GM21619 (cell line): ENCODE measurements around the gene GTF2IRD2.
"Not testable (repeated sequence)": the region's sequence is repeated elsewhere in the genome, so short reads cannot be mapped to it uniquely, and the experiment has no call there.

ENCODE experiments used
- ATAC-seq: cut with Tn5 transposase; IDR thresholded peaks from one replicate; pipeline ENCODE4 v1.9.1; 2021; ENCODE audit not compliant: unreplicated experiment

The GTF2IRD2 gene

DNA sequence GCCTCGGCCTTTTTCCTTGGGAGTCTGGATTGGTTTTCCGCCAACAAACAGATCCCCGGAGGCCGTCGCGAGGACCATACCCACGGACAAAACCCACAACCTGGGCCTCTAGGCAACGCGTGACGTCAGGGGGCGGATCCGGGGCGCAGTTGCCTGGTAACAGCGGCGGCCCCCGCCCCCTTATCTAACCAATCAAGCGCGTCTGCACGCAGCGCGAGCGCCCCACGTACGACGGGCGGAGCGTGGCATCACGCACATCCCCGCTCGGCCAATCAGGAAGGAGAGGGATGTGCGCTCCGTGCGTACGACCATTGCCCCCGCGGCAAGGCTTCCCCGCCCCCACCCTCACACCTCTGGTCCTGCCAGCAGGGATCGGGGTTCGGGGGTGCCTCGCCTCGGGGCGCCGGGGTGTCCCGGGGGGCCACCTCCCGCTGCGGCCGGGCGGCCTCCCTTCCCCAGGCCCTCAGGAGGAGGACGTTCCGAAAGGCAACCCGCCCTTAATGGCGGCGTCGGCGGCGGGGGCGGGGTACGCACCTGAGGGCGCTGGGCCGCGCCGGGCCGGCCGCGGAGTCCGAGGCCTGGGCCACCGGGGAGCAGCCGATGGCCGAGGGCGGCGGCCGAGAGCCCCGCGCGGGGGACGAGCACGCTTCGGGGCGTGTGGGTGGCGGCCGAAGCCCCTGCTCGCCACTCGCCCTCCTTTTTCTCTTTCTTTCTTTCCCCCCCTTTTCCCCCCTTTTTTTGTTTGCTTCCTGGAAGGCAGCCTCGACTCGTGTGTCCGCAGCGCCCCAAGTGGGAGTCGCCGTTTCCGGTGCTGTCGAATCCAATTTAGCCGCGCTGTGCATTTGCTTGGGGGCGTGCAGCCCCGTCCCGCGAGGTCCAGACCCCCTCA lies at the start of gene GTF2IRD2:
Gene GTF2IRD2, minus strand, starts transcription at position 773 of the 889 bp plus-strand sequence. CDS start 15,227 bp downstream, outside the sequence.
- ATAC-seq = peak; percentile 73

GRCh38 chr7:74890158-74891123 lies 39.0 kb upstream of the GTF2IRD2 start:
- peak; percentile 60 for ATAC-seq

DNA sequence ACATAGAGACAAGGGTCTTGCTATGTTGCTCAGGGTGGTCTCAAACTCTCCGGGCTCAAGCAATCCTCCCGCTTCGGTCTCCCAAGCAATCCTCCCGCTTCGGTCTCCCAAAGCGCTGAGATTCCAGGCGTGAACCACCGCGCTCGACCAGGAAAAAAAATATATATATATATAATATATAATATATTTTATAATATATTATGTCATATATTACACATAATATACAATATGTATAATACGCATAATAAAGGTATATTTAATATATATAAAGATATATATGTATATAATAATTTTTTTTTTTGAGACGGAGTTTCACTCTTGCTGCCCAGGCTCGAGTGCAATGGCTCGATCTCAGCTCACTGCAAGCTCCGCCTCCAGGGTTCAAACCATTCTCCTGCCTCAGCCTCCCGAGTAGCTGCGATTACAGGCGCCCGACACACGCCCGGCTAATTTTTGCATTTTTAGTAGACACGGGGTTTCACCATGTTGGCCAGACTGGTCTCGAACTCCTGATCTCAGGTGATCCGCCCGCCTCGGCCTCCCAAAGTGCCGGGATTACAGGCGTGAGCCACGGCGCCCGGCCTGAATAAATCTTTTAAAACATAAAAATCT lies 38.2 kb upstream of the GTF2IRD2 start:
- ATAC-seq = not testable (repeated sequence)

DNA sequence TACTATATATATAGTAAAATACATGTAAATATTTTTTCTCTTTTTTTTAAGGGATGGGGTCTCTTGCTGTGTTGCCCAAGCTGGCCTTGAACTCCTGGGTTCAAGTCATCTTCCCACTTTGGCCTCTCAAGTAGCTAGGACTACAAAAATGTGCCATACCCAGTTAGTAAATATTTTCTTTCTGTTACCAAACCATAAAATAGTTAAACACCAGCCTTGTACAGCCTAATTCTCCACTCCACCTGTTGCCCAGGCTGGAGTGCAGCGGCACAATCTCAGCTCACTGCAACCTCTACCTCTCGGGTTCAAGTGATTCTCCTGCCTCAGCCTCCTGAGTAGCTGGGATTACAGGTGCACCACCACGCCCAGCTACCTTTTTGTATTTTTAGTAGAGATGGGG lies 33.9 kb upstream of the GTF2IRD2 start:
- not testable (repeated sequence) for ATAC-seq

- ATAC-seq = not testable (repeated sequence)
These were observed 30.7 kb upstream of the GTF2IRD2 start for GRCh38 chr7:74882110-74882509.

- not testable (repeated sequence) for ATAC-seq
These were observed 23.5 kb upstream of the GTF2IRD2 start for GRCh38 chr7:74874748-74875512.

- ATAC-seq = not testable (repeated sequence)
These were observed 22.8 kb upstream of the GTF2IRD2 start for GRCh38 chr7:74874104-74874747.

- not testable (repeated sequence) for ATAC-seq
These were observed 21.1 kb upstream of the GTF2IRD2 start for GRCh38 chr7:74872542-74872941.

DNA sequence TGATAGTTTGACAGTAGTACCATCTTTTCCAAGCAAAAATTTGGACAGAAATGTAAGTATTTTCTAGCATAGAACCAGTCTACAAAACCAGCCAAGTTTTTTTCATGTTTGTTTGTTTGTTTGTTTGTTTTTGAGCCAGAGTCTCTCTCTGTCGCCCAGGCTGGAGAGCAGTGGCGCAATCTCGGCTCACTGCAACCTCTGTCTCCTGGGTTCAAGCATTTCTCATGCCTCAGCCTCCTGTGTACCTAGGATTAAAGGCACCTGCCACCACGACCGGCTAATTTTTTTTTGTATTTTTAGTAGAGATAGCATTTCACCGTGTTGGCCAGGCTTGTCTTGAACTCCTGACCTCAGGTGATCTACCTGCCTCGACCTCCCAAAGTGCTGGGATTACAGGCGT lies 14.4 kb upstream of the GTF2IRD2 start:
- ATAC-seq = not testable (repeated sequence)

- not testable (repeated sequence) for ATAC-seq
These were observed 1.6 kb downstream of the GTF2IRD2 start for GRCh38 chr7:74849853-74850252.

DNA sequence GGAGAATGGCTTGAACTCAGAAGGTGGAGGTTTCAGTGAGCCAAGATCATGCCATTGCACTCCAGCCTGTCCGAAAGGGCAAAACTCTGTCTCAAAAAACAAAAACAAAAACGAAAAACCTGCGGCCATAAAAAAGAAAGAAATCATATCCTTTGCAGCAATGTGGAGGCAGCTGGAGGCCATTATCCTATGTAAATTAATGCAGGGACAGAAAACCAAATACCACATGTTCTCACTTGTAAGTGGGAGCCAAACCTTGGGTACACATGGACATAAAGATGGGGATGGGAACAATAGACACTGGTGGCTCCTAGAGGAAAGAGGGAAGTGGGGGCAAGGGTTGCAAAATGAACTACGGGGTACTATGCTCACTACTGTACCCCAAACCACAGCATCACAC lies 21.0 kb downstream of the GTF2IRD2 start:
- ATAC-seq = not testable (repeated sequence)

DNA sequence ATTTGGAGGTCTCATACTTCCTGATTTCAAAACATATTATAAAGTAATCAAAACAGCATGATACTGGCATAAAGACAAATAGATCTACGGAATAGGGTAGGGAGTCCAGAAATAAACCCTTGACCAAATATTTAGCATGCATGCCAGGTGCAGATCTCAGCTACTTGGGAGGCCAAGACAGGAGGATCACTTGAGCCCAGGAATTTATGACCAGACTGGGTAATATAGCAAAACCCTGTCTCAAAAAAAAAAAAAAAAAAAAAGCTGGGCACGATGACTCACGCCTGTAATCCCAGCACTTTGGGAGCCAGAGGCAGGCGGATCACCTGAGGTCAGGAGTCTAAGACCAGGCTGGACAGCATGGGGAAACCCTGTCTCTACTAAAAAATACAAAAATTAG lies 21.4 kb downstream of the GTF2IRD2 start:
- ATAC-seq = not testable (repeated sequence)

- ATAC-seq = not testable (repeated sequence)
These were observed 30.1 kb downstream of the GTF2IRD2 start for GRCh38 chr7:74821259-74821658.

- peak; percentile 79 for ATAC-seq
These were observed 31.1 kb downstream of the GTF2IRD2 start for GRCh38 chr7:74820146-74820805.

DNA sequence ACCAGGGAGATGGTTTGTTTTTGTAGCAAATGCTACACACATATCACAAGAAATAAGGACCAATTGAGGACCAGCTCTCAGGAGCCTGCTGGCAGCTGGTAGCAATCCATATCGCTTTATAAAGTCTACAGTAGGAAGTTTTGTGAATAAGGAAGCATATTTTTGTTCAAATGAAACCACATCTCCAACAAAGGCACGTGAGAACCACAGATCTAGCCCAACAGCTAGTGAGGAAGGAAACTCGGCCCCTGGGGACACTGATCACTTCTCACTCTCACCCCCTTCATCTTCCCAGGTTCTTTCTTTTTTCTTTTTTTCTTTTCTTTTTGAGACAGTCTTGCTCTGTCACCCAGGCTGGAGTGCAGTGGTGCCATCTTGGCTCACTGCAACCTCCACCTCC lies 35.5 kb downstream of the GTF2IRD2 start:
- not testable (repeated sequence) for ATAC-seq

GRCh38 chr7:74798644-74799043 lies 52.8 kb downstream of the GTF2IRD2 start:
- ATAC-seq = not testable (repeated sequence)

- not testable (repeated sequence) for ATAC-seq
These were observed 53.4 kb downstream of the GTF2IRD2 start for GRCh38 chr7:74797848-74798622.

- not testable (repeated sequence) for ATAC-seq
These were observed 62.1 kb downstream of the GTF2IRD2 start for GRCh38 chr7:74789200-74789736.
